Esophagus (tissue), 2 donors: ENCODE results near the gene MRPL46. TPM values are rescaled to one million over a fixed set of nuclear protein-coding genes. Genes with fewer than 3 reads are reported as not detected.
"Not testable (repeated sequence)": the region's sequence is repeated elsewhere in the genome, so short reads cannot be mapped to it uniquely, and the experiment has no call there.

Experiments used
- H3K27ac ChIP-seq, 2 donors: one replicate each; pipeline ENCODE4 v1.5.1; 2013; ENCODE audit warnings: low read depth in 2 of 2, mild to moderate bottlenecking in 2 of 2, inconsistent platforms in 1 of 2, low read length in 1 of 2, moderate library complexity in 1 of 2
- H3K27me3 ChIP-seq, 2 donors: one replicate each; pipeline ENCODE4 v1.6.1; 2013; ENCODE audit warnings: low read length in 2 of 2, control low read depth in 1 of 2, mild to moderate bottlenecking in 1 of 2; ENCODE audit not compliant: insufficient read depth in 2 of 2, control insufficient read depth in 1 of 2
- H3K36me3 ChIP-seq, 2 donors: one replicate each; pipeline ENCODE4 v1.6.1; 2013; ENCODE audit warnings: low read length in 1 of 2; ENCODE audit not compliant: control insufficient read depth in 2 of 2, insufficient read depth in 2 of 2
- H3K4me1 ChIP-seq, 2 donors: one replicate each; pipeline ENCODE4 v1.6.1; 2013; ENCODE audit warnings: low read length in 1 of 2; ENCODE audit not compliant: control insufficient read depth in 2 of 2, insufficient read depth in 2 of 2
- H3K4me3 ChIP-seq, 2 donors: one replicate each; pipeline ENCODE4 v1.5.1; 2013; ENCODE audit warnings: low read length in 2 of 2, mild to moderate bottlenecking in 2 of 2, low read depth in 1 of 2, moderate library complexity in 1 of 2
- H3K9me3 ChIP-seq, 2 donors: one replicate each; pipeline ENCODE4 v1.6.1; 2013; ENCODE audit warnings: mild to moderate bottlenecking in 2 of 2, low read depth in 1 of 2, low read length in 1 of 2, moderate library complexity in 1 of 2; ENCODE audit not compliant: control insufficient read depth in 2 of 2, insufficient read depth in 1 of 2
- WGBS, 2 donors: extraction: QIAGEN DNeasy Blood & Tissue Kit; methylation state at CpG; one replicate each; pipeline ENCODE4 v1.1.7; 2013; 5-methylcytosine and 5-hydroxymethylcytosine counted together
- polyA plus RNA-seq, 2 donors: library from polyadenylated mRNA; stranded (reverse); fragments of 200-250 nt; gene quantifications; one replicate each; pipeline ENCODE4 v1.2.3, GENCODE V29; 2013
- donor health status: healthy with polysubstance abuse.
- donor health status: Bipolar disorder and iron deficiency.

Gene MRPL46
- polyA plus RNA-seq, 2 donors: 18.2 to 42.8 TPM

DNA sequence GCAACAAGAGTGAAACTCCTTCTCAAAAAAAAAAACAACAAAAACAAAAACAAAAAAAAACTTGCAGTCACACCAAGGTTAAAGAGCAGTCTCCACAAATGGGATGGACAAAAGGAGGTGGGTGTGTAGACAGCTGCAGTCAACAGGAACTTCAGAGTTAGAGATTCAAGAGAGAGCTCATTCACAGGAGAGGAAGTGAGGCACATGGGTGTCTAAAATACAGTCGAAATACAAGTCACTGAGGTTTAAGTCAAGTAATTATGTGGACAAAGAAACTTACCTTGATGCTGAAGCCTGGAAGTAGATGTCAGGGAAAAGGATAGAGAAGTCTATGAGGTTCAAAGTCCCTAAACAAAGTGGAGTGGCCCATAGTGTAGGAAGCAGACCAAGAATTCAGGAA, 15.1 kb upstream of the MRPL46 start:
- Histone ChIP-seq H3K4me1 (no peaks in the 10 kb centered on the region), H3K4me3 (no peak overlapping the region), H3K27me3 (no peaks in the 10 kb centered on the region), H3K36me3 (peaks cover 3 to 5% of the 10 kb centered on the region in 2 donors), H3K27ac (no peak overlapping the region), H3K9me3 (no peaks in the 10 kb centered on the region)
- WGBS, 2 donors: 60 to 66% methylated on average over 1 of the region's 1 CpG

DNA sequence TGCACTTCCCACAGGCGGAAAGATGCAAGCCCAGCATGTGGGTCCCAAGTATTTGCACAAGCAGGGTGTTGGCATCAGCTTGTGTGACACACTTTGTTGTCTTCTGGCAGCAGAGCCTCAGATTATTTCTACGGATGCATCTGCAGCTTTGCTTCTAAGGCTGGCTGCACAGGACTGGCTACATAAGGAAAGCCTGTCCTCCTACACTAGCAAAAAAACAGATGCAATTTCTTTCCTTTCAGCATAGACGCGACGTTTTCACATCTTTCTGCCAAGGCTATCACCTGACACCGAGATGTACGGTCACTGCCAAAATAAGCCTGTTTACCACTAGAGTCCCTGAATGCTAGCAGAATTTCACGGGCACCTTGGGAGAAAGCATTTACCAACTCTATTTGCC, 13.8 kb upstream of the MRPL46 start:
- no peaks in the 10 kb centered on the region for H3K9me3 ChIP-seq
- H3K36me3 ChIP-seq: peaks cover 5 to 9% of the 10 kb centered on the region in 2 donors
- H3K4me1 ChIP-seq: no peaks in the 10 kb centered on the region
- no peak overlapping the region for H3K27ac ChIP-seq
- H3K27me3 ChIP-seq: no peaks in the 10 kb centered on the region
- WGBS, 2 donors: 73 to 77% methylated on average over 8 of the region's 8 CpGs
- no peak overlapping the region for H3K4me3 ChIP-seq

DNA sequence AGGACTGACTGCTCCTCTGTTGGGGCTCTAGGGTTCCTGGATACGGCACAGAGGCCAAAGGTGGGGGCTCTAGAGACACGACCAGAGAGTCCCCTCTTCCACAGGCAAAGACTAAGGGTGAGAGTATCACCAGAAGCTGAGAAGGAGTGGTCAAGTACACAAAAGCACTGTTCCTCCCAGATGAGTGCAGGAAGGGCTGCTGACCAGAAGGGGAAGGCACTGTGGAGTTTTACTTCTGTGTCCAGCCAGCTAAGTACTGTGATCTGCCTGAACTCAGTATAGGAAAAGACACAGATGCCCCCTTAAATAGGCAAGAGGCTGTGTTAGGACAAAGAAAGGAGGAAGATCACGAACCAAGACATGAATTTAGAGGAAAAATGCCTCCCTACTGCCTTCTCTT, 12.0 kb upstream of the MRPL46 start:
- Histone ChIP-seq H3K27me3 (no peaks in the 10 kb centered on the region), H3K4me3 (no peak overlapping the region), H3K9me3 (no peaks in the 10 kb centered on the region), H3K36me3 (peaks cover 8 to 9% of the 10 kb centered on the region in 2 donors), H3K27ac (no peak overlapping the region), H3K4me1 (no peaks in the 10 kb centered on the region)
- 85 to 86% methylated on average over 3 of the region's 3 CpGs for WGBS, 2 donors

DNA sequence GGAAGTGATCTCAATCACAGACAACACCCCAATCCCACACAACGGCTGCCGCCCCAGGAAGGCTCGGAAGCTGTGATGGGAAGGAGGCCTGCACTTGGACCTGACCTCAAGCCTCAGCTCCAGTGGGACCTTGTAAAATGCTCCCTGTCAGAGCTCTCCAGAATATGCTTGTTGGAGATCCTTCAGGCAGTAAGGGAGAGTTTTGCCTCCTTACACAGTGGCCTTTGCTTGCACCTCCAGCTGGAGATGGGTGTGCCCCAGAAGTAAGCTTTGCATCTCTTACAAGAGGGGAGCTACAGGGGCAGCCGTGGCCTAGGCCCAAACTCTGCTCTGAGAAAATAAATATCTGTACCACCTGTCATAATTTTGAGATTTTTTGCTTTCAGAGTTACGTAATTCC, 10.7 kb upstream of the MRPL46 start:
- Histone ChIP-seq H3K27me3 (no peaks in the 10 kb centered on the region), H3K27ac (no peak overlapping the region), H3K4me1 (no peaks in the 10 kb centered on the region), H3K4me3 (no peak overlapping the region), H3K36me3 (peaks cover 11 to 12% of the 10 kb centered on the region in 2 donors), H3K9me3 (no peaks in the 10 kb centered on the region)
- 89 to 93% methylated on average over 5 of the region's 5 CpGs for WGBS, 2 donors

DNA sequence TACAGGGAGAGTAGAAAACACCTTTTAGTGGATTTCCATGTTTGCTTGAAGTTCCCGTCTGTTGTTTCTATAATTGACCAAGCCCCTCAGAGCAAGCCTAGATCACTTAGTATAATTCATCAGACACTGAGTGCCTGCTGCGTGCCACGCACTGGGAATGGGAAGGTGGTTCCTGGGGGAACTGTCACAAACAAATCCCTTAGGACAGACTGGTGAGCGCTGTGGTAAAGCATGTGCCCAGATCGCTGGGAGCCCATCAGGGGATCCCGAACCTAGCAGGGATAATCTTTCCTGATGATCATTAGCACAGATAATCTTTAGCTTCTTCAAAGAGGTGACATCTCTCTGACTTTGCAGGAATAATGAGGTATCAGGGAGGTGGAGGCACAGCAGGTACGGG, 9.9 kb upstream of the MRPL46 start:
- no peaks in the 10 kb centered on the region for H3K9me3 ChIP-seq
- no peak overlapping the region for H3K4me3 ChIP-seq
- no peaks in the 10 kb centered on the region for H3K4me1 ChIP-seq
- WGBS, 2 donors: 88 to 89% methylated on average over 7 of the region's 7 CpGs
- peaks cover 11 to 12% of the 10 kb centered on the region in 2 donors for H3K36me3 ChIP-seq
- H3K27ac ChIP-seq: no peak overlapping the region
- no peaks in the 10 kb centered on the region for H3K27me3 ChIP-seq

DNA sequence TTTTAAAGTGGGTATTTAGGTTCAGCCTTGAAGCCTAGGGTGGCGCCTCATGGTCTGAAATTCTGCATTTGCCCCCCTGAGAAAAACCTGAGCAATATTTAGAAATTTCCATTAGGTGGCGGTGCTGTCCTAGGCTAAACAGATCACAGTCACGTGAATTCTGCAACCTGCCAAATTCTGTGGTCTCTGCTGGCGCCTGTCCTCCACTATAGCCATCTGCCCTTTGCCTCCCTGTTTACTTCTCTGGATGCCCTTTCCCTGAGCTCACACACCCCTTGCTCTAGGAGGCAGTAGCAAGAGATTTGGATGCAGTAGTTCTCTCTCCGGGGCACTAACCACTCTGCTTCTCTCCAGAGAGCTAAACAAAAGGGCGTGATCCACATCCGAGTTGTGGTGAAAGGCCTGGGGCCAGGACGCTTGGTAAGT, 9.5 kb upstream of the MRPL46 start:
- Histone ChIP-seq H3K27me3 (no peaks in the 10 kb centered on the region), H3K27ac (no peak overlapping the region), H3K36me3 (peaks cover 11 to 12% of the 10 kb centered on the region in 2 donors), H3K4me3 (no peak overlapping the region), H3K4me1 (no peaks in the 10 kb centered on the region), H3K9me3 (no peaks in the 10 kb centered on the region)
- 58 to 68% methylated on average over 8 of the region's 8 CpGs for whole genome bisulfite sequencing, 2 donors

DNA sequence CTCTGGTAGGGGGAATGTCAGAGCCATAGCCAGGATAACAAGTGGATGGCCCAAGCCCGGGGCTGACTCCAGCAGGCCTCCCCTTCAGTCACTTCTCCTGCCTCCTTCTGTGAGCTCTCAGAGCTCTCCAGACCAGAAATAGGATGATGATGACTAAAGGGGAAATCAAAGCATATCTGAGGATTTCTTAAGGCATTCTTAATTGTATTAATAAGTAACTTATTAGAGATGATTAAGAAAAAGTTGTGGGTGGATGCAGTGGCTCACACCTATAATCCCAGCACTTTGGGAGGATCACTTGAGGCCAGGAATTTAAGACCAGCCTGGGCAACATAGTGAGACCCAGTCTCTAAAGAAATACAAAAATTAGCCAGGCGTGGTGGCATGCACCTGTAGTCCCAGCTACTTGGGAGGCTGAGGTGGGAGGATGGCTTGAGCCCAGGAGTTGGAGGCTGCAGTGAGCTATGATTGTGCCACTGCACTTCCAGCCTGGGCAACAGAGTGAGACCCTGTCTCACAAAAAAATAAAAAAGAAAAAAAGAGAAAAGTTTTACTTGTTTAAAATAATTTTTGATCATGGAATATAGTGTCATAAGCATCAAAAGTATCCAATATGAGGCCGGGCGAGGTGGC, 6.6 kb upstream of the MRPL46 start:
- not testable (repeated sequence) for H3K4me1 ChIP-seq, H3K4me3 ChIP-seq, H3K27me3 ChIP-seq, H3K9me3 ChIP-seq, H3K27ac ChIP-seq
- 92 to 98% methylated on average over 4 of the region's 4 CpGs for WGBS, 2 donors
- H3K36me3 ChIP-seq: peaks cover 11 to 15% of the 10 kb centered on the region in 2 donors

DNA sequence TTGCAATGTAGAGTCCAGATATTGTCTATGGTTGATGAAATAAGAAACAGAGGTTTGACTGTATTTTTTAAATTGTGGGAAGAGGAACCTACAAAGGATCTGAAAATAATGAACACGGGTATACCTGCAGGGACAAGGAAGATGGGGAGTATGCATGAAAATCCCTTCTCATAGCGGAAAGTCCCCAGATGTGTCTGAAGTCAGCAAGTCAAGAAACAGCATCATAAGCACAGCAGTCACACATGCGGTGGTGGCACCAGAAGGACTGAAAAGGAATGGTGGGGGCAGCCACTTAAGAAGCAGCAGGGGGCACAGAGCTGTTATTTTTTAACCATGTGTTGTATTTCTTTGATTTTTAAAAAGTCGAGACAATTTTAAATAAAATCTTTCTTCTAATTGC, 5.0 kb upstream of the MRPL46 start:
- Histone ChIP-seq H3K9me3 (no peaks in the 10 kb centered on the region), H3K27ac (no peak overlapping the region), H3K4me3 (no peak overlapping the region), H3K4me1 (no peaks in the 10 kb centered on the region), H3K36me3 (peaks cover 9 to 10% of the 10 kb centered on the region in 2 donors), H3K27me3 (no peaks in the 10 kb centered on the region)
- 78 to 85% methylated on average over 4 of the region's 4 CpGs for WGBS, 2 donors

DNA sequence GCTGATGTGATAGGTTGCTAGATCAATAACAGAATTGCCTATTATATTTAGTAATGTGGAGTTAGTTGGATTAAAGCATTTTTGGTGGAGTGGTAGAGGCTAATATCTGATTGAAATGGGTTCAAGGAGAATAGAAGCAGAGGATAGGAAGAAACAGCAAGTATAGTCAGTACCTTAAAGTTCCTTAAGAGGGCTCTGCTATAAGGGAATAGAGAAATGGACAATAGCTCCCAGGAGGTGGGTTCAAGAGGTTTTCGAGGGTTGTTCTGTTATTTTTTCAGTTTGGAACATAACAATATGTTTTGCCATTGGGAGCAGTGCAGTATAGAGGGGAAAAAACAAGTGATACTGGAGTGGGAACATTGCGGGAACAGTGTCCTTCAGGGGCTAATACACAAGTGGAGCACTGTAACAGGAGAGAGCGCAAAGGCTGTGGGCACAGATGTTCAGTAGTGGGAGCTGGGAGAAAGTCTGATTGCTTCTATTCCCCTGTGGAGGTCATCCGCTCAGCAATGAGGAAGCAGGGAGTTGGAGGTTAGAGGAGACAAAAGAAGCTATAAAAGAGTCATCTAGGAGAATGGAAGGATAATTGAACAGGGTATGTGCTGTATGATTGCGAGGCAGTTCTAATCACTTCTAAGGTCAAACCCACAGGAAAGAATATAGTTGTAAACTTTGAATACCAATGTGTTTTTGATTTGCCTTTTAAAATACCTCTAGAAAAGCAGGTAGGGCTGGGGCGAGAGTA, 3.6 kb upstream of the MRPL46 start:
- 93 to 94% methylated on average over 6 of the region's 6 CpGs for WGBS, 2 donors
- Histone ChIP-seq H3K4me3 (no peak overlapping the region), H3K9me3 (no peaks in the 10 kb centered on the region), H3K27ac (no peak overlapping the region), H3K27me3 (no peaks in the 10 kb centered on the region), H3K4me1 (no peaks in the 10 kb centered on the region), H3K36me3 (peaks cover 2 to 10% of the 10 kb centered on the region in 2 donors)

DNA sequence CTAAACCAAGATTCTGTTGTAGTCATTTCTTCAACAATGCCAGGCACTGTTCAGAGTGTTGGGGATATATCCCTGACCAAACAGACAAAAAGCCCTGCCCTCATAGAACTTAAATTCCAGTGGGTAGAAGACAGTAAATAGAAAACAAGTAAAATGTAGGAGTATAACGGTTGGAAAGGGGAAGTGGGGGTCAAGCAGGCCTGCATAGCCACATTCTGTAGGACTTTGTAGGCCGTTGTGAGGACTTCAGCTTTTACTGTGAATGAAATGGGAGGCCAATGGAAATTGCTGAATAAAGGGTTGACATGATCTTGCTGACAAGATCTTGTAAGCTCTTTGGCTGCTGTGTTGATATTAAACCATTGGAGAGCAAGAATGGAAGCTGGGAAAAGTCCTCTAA, 2.1 kb upstream of the MRPL46 start:
- Histone ChIP-seq H3K27ac (no peak overlapping the region), H3K4me3 (no peak overlapping the region), H3K4me1 (no peaks in the 10 kb centered on the region), H3K36me3 (peaks cover 2 to 10% of the 10 kb centered on the region in 2 donors), H3K9me3 (no peaks in the 10 kb centered on the region), H3K27me3 (no peaks in the 10 kb centered on the region)
- 92 to 94% methylated on average over 2 of the region's 2 CpGs for WGBS, 2 donors
